ENCODE data around the gene SLC17A9.
"Not testable (repeated sequence)": the region's sequence is repeated elsewhere in the genome, so short reads cannot be mapped to it uniquely, and the experiment has no call there.

The SLC17A9 gene

DNA sequence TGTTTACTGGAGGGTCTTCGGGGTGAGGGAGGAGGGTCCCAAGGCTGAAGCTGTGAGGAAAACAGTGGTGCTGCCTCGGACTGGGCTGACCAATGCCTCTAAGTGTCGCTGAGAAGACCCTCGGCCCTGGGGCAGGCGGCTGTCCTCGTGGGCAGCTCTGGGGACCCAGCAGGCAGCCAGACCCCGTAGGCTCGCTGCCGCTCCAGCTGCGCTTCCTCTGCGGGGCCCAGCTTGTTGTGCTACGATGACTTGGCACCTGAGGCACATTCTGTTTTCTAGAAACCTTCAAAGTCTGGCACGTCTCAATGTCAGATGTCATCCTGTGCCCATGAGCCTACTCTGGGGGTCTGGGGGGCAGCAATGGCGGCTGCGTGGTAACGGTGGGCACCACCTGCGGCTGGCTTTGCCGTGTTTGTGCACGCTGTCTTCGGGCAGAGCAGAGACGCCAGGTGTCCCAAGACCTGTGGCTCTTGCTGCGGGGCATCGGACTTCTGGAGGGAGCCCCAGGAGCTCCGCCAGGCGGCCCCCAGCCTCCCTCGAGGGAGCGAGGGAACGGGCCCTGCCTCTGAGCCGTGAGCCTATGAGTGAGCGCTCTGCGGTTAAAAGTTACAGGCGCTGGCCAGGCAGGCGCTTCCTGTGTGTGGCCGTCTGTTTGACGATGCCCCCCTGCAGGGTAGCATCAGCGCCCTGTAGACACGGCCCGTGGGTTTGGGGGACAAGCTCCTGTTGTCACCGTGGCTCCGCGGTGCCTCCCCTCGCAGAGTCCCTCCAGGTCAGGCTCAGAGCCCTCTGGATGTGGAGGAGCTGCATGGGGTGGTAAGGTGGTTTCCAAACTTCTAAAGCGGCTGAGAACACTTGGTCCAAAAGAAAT is 6.8 kb downstream of the SLC17A9 start:
- TF ChIP-seq, protein P1, sequence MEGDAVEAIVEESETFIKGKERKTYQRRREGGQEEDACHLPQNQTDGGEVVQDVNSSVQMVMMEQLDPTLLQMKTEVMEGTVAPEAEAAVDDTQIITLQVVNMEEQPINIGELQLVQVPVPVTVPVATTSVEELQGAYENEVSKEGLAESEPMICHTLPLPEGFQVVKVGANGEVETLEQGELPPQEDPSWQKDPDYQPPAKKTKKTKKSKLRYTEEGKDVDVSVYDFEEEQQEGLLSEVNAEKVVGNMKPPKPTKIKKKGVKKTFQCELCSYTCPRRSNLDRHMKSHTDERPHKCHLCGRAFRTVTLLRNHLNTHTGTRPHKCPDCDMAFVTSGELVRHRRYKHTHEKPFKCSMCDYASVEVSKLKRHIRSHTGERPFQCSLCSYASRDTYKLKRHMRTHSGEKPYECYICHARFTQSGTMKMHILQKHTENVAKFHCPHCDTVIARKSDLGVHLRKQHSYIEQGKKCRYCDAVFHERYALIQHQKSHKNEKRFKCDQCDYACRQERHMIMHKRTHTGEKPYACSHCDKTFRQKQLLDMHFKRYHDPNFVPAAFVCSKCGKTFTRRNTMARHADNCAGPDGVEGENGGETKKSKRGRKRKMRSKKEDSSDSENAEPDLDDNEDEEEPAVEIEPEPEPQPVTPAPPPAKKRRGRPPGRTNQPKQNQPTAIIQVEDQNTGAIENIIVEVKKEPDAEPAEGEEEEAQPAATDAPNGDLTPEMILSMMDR (IDR thresholded peaks at IDR 0.05; ENCODE audit: borderline replicate concordance, insufficient read depth, low read depth, low read length) = no peak
- no peak overlapping the region for H3K4me3 ChIP-seq (ENCODE audit: low read depth, low read length)

DNA sequence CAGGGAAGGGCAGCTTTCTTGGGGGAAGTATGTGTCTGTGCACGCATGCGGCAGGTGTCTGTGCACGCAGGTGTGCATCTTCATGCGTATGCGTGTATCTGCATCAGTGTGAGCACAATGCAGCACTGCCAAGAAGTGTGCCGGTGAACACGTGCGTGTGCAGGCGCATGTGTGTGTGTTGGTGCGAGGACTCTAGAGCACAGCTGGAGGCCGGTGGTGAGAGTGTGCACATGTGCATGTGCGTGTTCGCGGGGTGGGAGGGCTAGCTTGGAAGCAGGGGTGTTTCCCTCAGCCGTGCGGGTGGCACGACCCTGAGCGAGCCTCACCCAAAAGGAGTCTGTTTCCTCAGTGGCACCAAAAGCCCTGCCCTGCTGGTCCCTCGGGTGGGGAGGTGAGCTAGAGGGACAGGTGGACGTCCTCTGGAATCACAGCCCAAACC is 7.5 kb downstream of the SLC17A9 start:
- H3K4me3 ChIP-seq (ENCODE audit: low read depth, low read length) = no peak overlapping the region
- TF ChIP-seq, protein P1 (IDR thresholded peaks at IDR 0.05; ENCODE audit: borderline replicate concordance, insufficient read depth, low read depth, low read length) = no peak

DNA sequence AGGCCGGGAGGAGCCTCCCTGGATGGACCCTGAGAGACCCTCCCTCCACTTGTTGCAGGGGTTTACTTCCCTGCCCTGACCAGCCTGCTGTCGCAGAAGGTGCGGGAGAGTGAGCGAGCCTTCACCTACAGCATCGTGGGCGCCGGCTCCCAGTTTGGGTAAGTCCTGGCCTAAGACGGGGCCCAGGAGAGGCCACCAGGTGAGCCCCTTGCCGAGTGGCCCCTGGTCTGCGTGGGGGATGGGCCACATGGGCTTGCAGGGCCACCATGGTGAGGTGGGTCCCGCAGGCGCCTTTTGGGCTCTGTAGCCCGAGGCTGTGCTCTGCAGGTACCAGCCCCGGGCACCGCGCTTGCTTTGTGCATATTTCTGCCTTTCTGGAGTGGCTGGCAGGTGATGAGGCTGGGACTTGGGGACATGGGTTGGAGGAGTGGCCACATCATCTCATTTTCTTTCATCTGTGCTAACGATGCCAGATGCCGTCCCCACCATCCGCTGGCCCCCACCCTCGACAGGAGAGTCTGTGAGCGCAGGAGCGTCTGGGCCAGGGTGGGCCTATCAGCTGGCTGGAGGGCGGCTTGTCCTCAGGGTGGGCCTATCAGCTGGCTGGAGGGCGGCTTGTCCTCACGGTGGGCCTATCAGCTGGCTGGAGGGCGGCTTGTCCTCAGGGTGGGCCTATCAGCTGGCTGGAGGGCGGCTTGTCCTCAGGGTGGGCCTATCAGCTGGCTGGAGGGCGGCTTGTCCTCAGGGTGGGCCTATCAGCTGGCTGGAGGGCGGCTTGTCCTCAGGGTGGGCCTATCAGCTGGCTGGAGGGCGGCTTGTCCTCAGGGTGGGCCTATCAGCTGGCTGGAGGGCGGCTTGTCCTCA is 8.2 kb downstream of the SLC17A9 start:
- H3K4me3 ChIP-seq (ENCODE audit: low read depth, low read length) = not testable (repeated sequence)

DNA sequence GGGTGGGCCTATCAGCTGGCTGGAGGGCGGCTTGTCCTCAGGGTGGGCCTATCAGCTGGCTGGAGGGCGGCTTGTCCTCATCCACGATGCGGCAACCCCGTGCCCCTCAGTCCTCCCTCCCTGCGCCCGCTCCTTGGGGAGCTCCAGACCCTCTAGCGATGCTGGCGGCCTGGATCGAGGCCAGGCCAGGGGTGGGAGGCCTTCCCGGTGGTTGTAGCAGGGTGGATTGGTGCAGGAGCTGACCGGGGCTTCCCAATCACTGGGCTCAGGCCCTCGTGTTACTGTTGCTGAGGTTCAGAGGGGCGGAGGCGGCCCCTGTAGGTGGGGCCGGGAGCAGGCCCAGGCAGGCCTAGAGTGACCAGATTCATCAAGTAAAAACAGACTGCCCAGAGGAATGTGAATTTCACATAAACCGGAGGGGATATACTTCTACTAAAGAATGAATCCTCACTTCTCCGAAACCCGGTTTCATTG is 8.8 kb downstream of the SLC17A9 start:
- H3K4me3 ChIP-seq (ENCODE audit: low read depth, low read length) = no peak overlapping the region
- TF ChIP-seq, protein P1 (IDR thresholded peaks at IDR 0.05; ENCODE audit: borderline replicate concordance, insufficient read depth, low read depth, low read length) = no peak

DNA sequence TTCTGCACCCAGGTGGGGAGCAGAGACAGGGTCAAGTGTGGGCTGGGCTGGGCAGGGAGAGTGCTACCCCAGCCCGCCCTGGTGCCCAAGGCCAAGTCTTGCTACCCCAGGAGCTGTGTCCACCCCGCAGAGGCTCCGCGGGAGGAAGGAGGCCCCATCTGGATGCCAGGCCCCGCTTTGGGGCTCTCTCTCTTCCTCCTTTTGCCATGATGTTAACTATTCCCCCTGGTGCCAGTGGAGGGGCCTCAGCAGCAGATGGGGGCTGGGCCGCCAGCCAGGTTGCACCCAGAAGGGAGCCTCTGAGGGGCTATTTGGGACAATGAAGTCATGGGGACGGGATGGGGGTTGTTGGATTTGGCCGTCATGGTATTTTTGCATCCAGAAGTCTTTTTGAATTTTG is 9.3 kb downstream of the SLC17A9 start:
- TF ChIP-seq, protein P1 (IDR thresholded peaks at IDR 0.05; ENCODE audit: borderline replicate concordance, insufficient read depth, low read depth, low read length) = no peak
- no peak overlapping the region for H3K4me3 ChIP-seq (ENCODE audit: low read depth, low read length)

DNA sequence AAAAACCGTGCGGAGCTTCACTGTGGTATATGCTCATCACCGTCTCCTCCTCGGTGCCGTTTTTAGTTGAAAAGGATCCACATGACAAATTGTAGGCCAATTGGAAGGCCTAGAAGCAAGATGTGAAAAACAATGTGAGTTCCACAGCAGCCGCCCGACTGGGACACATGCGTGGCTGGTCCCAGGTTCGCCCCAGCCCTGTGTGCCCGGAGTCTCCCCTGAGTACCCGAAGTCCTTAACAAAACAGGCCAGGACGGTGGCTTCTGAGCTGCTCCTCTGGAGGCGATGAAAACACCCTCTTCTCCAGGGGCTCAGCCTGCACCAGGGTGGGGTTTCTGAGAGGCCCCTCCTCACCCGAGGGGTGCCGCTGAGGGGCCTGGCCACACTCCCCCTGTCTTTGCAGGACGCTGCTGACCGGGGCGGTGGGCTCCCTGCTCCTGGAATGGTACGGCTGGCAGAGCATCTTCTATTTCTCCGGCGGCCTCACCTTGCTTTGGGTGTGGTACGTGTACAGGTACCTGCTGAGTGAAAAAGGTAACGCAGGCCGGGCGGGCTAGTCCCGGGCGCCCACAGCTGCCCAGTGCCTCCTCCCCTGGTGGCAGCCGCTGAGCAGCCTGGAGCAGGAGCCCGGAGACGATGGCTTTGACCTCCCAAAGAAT is 9.8 kb downstream of the SLC17A9 start:
- TF ChIP-seq, protein P1 (IDR thresholded peaks at IDR 0.05; ENCODE audit: borderline replicate concordance, insufficient read depth, low read depth, low read length) = no peak
- no peak overlapping the region for H3K4me3 ChIP-seq (ENCODE audit: low read depth, low read length)
